Measurements from ENCODE around the gene SLC8A1.

DNA sequence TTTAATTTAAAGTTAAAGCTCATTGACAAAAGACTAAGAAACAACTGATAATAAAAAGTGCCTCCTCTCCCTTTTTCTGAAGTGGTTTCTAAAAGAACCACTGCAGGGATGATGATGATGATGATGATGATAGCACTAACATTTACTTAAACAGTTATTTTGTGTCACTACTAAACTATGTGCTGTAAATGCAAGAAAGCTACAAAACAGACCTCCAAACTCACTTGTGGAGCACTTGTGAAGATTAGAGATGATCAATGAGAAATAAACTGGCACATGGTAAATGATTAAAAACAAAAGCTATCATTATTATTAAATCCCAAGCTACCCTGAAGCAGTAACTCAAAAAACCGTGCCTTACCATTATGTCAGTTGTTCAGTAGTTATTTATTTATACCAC, 88.7 kb downstream of the SLC8A1 start:
- TF ChIP-seq, protein P1, sequence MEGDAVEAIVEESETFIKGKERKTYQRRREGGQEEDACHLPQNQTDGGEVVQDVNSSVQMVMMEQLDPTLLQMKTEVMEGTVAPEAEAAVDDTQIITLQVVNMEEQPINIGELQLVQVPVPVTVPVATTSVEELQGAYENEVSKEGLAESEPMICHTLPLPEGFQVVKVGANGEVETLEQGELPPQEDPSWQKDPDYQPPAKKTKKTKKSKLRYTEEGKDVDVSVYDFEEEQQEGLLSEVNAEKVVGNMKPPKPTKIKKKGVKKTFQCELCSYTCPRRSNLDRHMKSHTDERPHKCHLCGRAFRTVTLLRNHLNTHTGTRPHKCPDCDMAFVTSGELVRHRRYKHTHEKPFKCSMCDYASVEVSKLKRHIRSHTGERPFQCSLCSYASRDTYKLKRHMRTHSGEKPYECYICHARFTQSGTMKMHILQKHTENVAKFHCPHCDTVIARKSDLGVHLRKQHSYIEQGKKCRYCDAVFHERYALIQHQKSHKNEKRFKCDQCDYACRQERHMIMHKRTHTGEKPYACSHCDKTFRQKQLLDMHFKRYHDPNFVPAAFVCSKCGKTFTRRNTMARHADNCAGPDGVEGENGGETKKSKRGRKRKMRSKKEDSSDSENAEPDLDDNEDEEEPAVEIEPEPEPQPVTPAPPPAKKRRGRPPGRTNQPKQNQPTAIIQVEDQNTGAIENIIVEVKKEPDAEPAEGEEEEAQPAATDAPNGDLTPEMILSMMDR (IDR thresholded peaks at IDR 0.05): no peak
- TF ChIP-seq EZH2 (IDR thresholded peaks at IDR 0.05): no peak
- no peak for TF ChIP-seq EZH2phosphoT487 (IDR thresholded peaks at IDR 0.05)

All from neural progenitor cell (in vitro differentiated cells).